HCT116 (cell line): ENCODE data around the gene PHF2. TPM values are rescaled to one million over a fixed set of nuclear protein-coding genes. Genes with fewer than 3 reads are reported as not detected.

Experiments used
- ATAC-seq: fragments of 200-7000 bp; cut with Tn5 transposase; 2 replicates; pipeline ENCODE4 v1.9.1; 2020; ENCODE audit warnings: mild to moderate bottlenecking, moderate library complexity
- BruUV-seq: library from RNA; stranded (reverse); fragments of 400-500 nt; replicated peaks from 2 replicates; lab custom pipeline; 2021; lab: Mats Ljungman, UMichigan
- CTCF ChIA-PET: fragments of 300-600 bp; sonication (Branson Sonifier 250); formaldehyde crosslinking; loops from one replicate; lab custom pipeline; 2021; ENCODE audit warnings: antibody characterized with exemption; lab: Charles Lee
- POLR2A ChIA-PET: fragments of 300-600, 350-600 bp; sonication (Branson Sonifier 250); formaldehyde crosslinking; loops from one replicate; lab custom pipeline; 2021; ENCODE audit warnings: antibody characterized with exemption; lab: Charles Lee
- RAD21 ChIA-PET, 2 experiments: fragments of 300-600 bp; sonication (Branson Sonifier 250); formaldehyde crosslinking; loops; one replicate each; lab custom pipeline; 2023; ENCODE audit warnings: low total read pairs in 2 of 2; ENCODE audit not compliant: uncharacterized antibody in 2 of 2, unreplicated experiment in 2 of 2, low non-redundant PET in 1 of 2; lab: Charles Lee
- DNase-seq: peaks from one replicate; pipeline ENCODE4 v3.0.0-alpha.2; 2010; ENCODE audit warnings: low read depth, low spot score
- H2AFZ ChIP-seq: fragments of 200-600 bp; shearing (Covaris generic), sonication (generic); 2 replicates; pipeline ENCODE4 v1.6.1; 2017; ENCODE audit warnings: low read depth, mixed run types, mixed read lengths, antibody characterized with exemption, low read length; ENCODE audit not compliant: poor library complexity, severe bottlenecking
- H3K27ac ChIP-seq: 2 replicates; pipeline ENCODE4 v1.5.1; 2012; ENCODE audit warnings: low read depth, low read length
- H3K27me3 ChIP-seq: fragments of 200-600 bp; sonication (generic); 2 replicates; pipeline ENCODE4 v1.6.1; 2016; ENCODE audit warnings: mixed run types, low read length, mixed read lengths; ENCODE audit not compliant: insufficient read depth
- H3K36me3 ChIP-seq, 2 experiments: fragments of 200-500 bp in 1 of 2; fragments of 200-600 bp in 1 of 2; sonication (Bioruptor generic) in 1 of 2; sonication (generic) in 1 of 2; 2 replicates each; pipeline versions ENCODE4 v1.5.1 to v1.6.1; 2014 to 2016; ENCODE audit warnings: low read length in 2 of 2, inconsistent platforms in 1 of 2, mixed read lengths in 1 of 2, mixed run types in 1 of 2; ENCODE audit not compliant: insufficient read depth in 2 of 2, control insufficient read depth in 1 of 2
- H3K4me1 ChIP-seq, 2 experiments: fragments of 200-600 bp in 1 of 2; sonication (generic) in 1 of 2; 2 replicates each; pipeline versions ENCODE4 v1.5.1 to v1.6.1; 2012 to 2017; ENCODE audit warnings: low read length in 2 of 2, inconsistent platforms in 1 of 2, mild to moderate bottlenecking in 1 of 2, mixed read lengths in 1 of 2, mixed run types in 1 of 2, moderate library complexity in 1 of 2; ENCODE audit not compliant: insufficient read depth in 2 of 2, control insufficient read depth in 1 of 2
- H3K4me2 ChIP-seq: fragments of 200-600 bp; sonication (generic); 2 replicates; pipeline ENCODE4 v1.6.1; 2017; ENCODE audit warnings: mixed run types, low read length, mixed read lengths
- H3K4me3 ChIP-seq, 2 experiments: fragments of 200-600 bp in 1 of 2; sonication (generic) in 1 of 2; replicated peaks in 1 of 2; 2 replicates each; pipeline ENCODE4 v1.5.1; 2011 to 2016; ENCODE audit warnings: low read length in 2 of 2, control low read depth in 1 of 2, low read depth in 1 of 2, mild to moderate bottlenecking in 1 of 2, mixed read lengths in 1 of 2, mixed run types in 1 of 2
- H3K79me2 ChIP-seq: fragments of 200-600 bp; sonication (generic); 2 replicates; pipeline ENCODE4 v1.6.1; 2017; ENCODE audit warnings: mild to moderate bottlenecking, mixed run types, low read length, moderate library complexity, mixed read lengths; ENCODE audit not compliant: insufficient read depth
- H3K9ac ChIP-seq: fragments of 200-600 bp; sonication (generic); 2 replicates; pipeline ENCODE4 v1.6.1; 2016; ENCODE audit warnings: low read length, mixed read lengths
- H3K9me2 ChIP-seq: fragments of 200-600 bp; sonication (generic), shearing (Covaris generic); 2 replicates; pipeline ENCODE4 v1.6.1; 2017; ENCODE audit warnings: mixed run types, mild to moderate bottlenecking, moderate library complexity; ENCODE audit not compliant: insufficient read depth
- H3K9me3 ChIP-seq, 2 experiments: fragments of 200-500 bp in 1 of 2; fragments of 200-600 bp in 1 of 2; sonication (Bioruptor generic) in 1 of 2; sonication (generic) in 1 of 2; 2 replicates each; pipeline ENCODE4 v1.6.1; 2014 to 2017; ENCODE audit warnings: low read length in 2 of 2, mixed read lengths in 2 of 2, inconsistent platforms in 1 of 2, low read depth in 1 of 2, mild to moderate bottlenecking in 1 of 2, mixed run types in 1 of 2, moderate library complexity in 1 of 2; ENCODE audit not compliant: control insufficient read depth in 1 of 2, insufficient read depth in 1 of 2
- H4K20me1 ChIP-seq: fragments of 200-600 bp; sonication (generic), shearing (Covaris generic); 2 replicates; pipeline ENCODE4 v1.6.1; 2017; ENCODE audit warnings: mixed run types, mild to moderate bottlenecking, moderate library complexity; ENCODE audit not compliant: insufficient read depth
- ATF3 ChIP-seq: IDR thresholded peaks from 2 replicates; pipeline ENCODE4 v1.6.1; 2012
- CEBPB ChIP-seq: IDR thresholded peaks from 2 replicates; pipeline ENCODE4 v1.6.1; 2012; ENCODE audit warnings: low read depth
- EGR1 ChIP-seq: IDR thresholded peaks from 2 replicates; pipeline ENCODE4 v1.6.1; 2012; ENCODE audit warnings: low read depth
- ELF1 ChIP-seq: IDR thresholded peaks from 2 replicates; pipeline ENCODE4 v1.6.1; 2012; ENCODE audit warnings: low read depth, borderline replicate concordance
- EZH2phosphoT487 ChIP-seq: fragments of 200-600 bp; IDR thresholded peaks from 2 replicates; pipeline ENCODE4 v1.6.1; 2018; ENCODE audit warnings: antibody characterized with exemption, borderline replicate concordance
- FOSL1 ChIP-seq: IDR thresholded peaks from 2 replicates; pipeline ENCODE4 v1.6.1; 2012; ENCODE audit warnings: low read depth
- JUND ChIP-seq: IDR thresholded peaks from 2 replicates; pipeline ENCODE4 v1.6.1; 2012
- POLR2A ChIP-seq: IDR thresholded peaks from 2 replicates; pipeline ENCODE4 v1.7.0; 2011; ENCODE audit warnings: borderline replicate concordance; ENCODE audit not compliant: insufficient read depth, insufficient read length; ENCODE audit errors: extremely low read depth
- POLR2AphosphoS5 ChIP-seq: IDR thresholded peaks from 2 replicates; pipeline ENCODE4 v1.6.1; 2011; ENCODE audit warnings: mild to moderate bottlenecking, low read depth, low read length, moderate library complexity
- SP1 ChIP-seq: IDR thresholded peaks from 2 replicates; pipeline ENCODE4 v1.6.1; 2012; ENCODE audit warnings: low read depth
- SRF ChIP-seq: IDR thresholded peaks from 2 replicates; pipeline ENCODE4 v1.6.1; 2012; ENCODE audit warnings: low read depth
- TCF7L2 ChIP-seq: IDR thresholded peaks from 2 replicates; pipeline ENCODE4 v1.7.0; 2011; ENCODE audit warnings: borderline replicate concordance, inconsistent platforms; ENCODE audit not compliant: insufficient read depth, insufficient read length; ENCODE audit errors: extremely low read depth
- YY1 ChIP-seq: IDR thresholded peaks from 2 replicates; pipeline ENCODE4 v1.6.1; 2011; ENCODE audit warnings: low read length, low read depth, moderate library complexity, mild to moderate bottlenecking; ENCODE audit not compliant: insufficient replicate concordance; ENCODE audit errors: extremely low read depth
- ZFX ChIP-seq: fragments of 450-650 bp; IDR thresholded peaks from 2 replicates; pipeline ENCODE4 v1.6.1; 2017
- intact Hi-C: fragments of 100-400 bp; cut with micrococcal nuclease; formaldehyde crosslinking; loops from 2 replicates; pipeline ENCODE4 v1.10.0; 2022
- total RNA-seq: library from RNA; stranded (reverse); gene quantifications from one replicate; pipeline ENCODE4 v1.2.1, GENCODE V29; 2021; ENCODE audit not compliant: unreplicated experiment
- TF ChIP-seq, protein P1 (sequence below): IDR thresholded peaks from 2 replicates; pipeline ENCODE4 v1.6.1; 2012
- TF ChIP-seq, protein P2 (sequence below), 3 experiments: fragments of 200-600 bp in 1 of 3; sonication (generic) in 1 of 3; IDR thresholded peaks in 2 of 3; conservative IDR thresholded peaks in 1 of 3; 2 replicates each; pipeline ENCODE4 v1.5.1; 2012 to 2017; ENCODE audit warnings: low read depth in 2 of 3, low read length in 2 of 3, antibody characterized with exemption in 1 of 3, borderline replicate concordance in 1 of 3, control low read depth in 1 of 3, mild to moderate bottlenecking in 1 of 3, mixed read lengths in 1 of 3, mixed run types in 1 of 3, moderate library complexity in 1 of 3; ENCODE audit not compliant: insufficient read depth in 1 of 3

The PHF2 gene
- total RNA-seq, 1 experiment from 2014 or later = 20.6 TPM

DNA sequence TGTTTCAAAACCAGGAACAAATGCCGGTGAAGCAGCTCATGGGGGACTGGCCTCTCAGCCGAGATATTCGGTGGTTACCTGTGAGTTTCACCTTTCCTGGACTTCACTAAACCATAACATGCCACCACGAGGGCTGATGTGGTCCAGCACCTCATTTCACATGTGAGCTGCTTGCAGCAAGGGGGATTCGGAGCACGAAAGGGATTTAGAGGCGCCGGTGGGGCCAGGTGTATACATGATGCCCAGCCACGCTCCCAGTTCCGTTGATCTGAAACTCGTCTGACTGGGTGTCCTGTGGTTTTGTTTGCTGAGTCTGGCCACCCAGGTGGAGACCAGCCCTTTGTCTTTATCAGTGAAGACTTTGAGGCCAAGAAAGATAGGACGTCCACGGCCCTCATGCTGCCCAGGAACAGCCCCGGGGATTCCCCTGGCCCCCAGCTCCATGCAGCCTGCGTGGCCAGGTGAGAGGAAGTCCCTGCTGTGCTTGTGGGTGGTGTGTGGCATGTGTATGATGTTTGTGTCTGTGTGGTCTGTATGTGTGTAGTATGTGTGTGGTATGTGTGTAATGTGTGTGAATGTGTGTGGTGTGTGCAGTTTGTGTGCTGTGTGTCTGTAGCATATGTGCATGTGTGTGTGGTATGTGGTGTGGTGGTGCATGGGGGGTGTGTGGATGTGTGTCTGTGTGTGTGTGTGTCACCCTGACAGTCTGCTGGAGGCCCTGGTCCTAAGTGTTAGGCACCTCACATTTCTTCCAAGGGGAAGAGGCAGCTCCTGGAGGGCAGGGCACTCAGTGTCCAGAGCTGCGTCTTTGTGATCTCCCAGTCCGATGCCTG, 23.4 kb downstream of the PHF2 start:
- ChIA-PET RAD21 (no interaction called here), CTCF (no interaction called here), POLR2A (no interaction called here)
- Histone ChIP-seq H2AFZ (no peak overlapping the region), H3K4me2 (no peak overlapping the region), H3K9me3 (no peaks in the 10 kb centered on the region), H3K36me3 (no peaks in the 10 kb centered on the region), H3K4me3 (no peak overlapping the region), H3K9ac (no peak overlapping the region), H3K4me1 (peaks cover 6 to 10% of the 10 kb centered on the region in 2 experiments; a peak in 1 of 4 replicates), H3K9me2 (no peaks in the 10 kb centered on the region), H3K27ac (no peak overlapping the region), H3K27me3 (no peaks in the 10 kb centered on the region), H4K20me1 (no peaks in the 10 kb centered on the region), H3K79me2 (peaks cover 3% of the 10 kb centered on the region; the same call in 1 of the 2 replicates)
- DNase-seq = no peak
- BruUV-seq = no TSS peak
- intact Hi-C loops = no loop called here
- ATAC-seq = 0 out of 2 replicates have a peak, but pooled peaks have one; percentile 22
- TF ChIP-seq EGR1 (no peak), ELF1 (no peak), FOSL1 (no peak), SRF (no peak), JUND (no peak), ATF3 (no peak), POLR2AphosphoS5 (no peak), SP1 (no peak), EZH2phosphoT487 (no peak), YY1 (no peak), TCF7L2 (no peak), POLR2A (no peak), CEBPB (no peak), ZFX (no peak)
- TF ChIP-seq, protein P1, sequence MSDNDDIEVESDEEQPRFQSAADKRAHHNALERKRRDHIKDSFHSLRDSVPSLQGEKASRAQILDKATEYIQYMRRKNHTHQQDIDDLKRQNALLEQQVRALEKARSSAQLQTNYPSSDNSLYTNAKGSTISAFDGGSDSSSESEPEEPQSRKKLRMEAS = no peak
- TF ChIP-seq, protein P2, sequence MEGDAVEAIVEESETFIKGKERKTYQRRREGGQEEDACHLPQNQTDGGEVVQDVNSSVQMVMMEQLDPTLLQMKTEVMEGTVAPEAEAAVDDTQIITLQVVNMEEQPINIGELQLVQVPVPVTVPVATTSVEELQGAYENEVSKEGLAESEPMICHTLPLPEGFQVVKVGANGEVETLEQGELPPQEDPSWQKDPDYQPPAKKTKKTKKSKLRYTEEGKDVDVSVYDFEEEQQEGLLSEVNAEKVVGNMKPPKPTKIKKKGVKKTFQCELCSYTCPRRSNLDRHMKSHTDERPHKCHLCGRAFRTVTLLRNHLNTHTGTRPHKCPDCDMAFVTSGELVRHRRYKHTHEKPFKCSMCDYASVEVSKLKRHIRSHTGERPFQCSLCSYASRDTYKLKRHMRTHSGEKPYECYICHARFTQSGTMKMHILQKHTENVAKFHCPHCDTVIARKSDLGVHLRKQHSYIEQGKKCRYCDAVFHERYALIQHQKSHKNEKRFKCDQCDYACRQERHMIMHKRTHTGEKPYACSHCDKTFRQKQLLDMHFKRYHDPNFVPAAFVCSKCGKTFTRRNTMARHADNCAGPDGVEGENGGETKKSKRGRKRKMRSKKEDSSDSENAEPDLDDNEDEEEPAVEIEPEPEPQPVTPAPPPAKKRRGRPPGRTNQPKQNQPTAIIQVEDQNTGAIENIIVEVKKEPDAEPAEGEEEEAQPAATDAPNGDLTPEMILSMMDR (IDR thresholded peaks at IDR 0.05 in 2 of 3, conservative IDR thresholded peaks at IDR 0.05 in 1 of 3; ENCODE audit: borderline replicate concordance in 1 of 3, insufficient read depth in 1 of 3, low read depth in 2 of 3, low read length in 2 of 3) = no peak
